DMS153 (cell line): ENCODE data around the gene SPTBN5.

ENCODE experiments used
- DNase-seq: peaks from one replicate; lab custom pipeline; 2025; lab: John Stamatoyannopoulos, UW

The SPTBN5 gene

DNA sequence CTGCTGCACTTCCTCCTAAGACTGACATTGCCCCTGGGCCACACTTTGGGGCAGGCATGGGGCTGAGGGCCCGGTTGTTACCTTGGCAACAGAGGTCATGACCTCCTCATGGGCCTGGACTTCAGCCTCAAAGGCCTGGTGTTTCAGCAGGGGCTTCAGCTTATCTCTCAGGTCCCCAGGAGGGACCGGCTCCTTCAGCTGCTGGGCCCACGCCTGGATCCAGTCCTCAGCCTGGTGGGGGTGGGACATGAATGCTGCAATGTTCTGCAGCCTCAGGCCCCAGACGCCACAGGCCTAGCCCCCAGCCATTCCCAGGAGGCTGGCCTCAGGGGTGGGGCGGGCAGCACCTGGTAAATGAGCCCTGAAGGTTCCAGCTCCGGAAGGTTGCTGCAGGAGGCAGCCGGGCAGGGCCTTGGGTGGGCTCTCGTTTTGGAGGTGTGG lies 27.6 kb downstream of the SPTBN5 start:
- DNase-seq: no peak

DNA sequence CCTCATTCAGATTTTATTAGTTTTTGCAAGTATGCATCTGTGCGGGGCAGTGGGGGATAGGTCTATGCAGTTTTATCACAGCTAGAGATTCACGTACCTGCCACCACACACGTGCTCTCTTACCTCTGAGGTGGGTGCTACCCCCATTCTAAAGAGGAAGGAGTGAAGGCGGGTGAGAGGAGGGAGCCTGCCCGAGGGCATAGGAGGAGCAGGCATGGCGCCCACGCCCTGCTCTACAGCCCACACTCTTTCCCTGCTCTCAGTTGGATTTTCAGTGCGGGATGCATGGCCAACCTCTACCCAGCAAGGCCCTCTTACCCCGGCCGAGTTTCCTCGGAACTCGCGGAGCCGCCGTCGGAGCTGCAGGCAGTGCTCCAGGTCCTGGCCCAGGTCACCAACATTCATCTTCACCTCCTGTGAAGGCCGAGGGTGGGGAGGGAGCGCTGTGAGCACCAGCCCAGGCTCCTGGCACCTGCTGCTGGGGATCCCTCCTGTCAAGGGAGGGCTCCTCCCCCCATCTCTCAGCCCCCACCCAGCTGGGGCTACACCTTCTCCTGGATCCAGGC lies 28.3 kb downstream of the SPTBN5 start:
- DNase-seq: no peak

DNA sequence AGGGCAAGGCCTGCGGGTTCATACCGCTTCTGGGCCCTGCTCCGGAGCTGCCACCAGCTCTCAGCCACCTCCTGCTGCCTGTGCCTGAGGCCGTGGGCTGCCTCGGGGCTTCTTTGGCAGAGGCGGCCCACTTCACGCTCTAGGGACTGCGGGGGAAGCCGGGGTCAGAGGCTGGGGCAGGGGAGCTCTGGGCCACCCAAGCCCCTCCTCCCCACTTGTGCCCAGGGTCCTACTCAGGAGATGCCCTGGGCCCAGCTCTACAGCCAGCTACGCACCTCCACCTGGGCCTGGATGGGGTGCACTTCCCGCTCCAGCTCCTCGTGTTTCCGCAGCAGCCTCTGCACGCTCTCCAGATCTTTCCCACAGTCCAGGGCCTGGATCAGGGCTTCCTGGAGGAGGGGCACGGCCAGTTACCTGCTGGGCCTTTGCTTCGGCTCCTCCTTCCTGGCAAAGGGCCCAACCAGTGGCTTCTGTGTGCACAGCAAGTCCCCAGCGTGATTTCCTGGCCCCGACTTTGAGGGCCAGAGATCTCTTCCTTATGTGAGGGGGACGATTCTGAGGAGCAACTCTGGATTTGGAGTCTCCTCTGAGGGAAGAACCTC lies 31.2 kb downstream of the SPTBN5 start:
- peak; percentile 77 for DNase-seq

GRCh38 chr15:41861736-41862356 lies 32.0 kb downstream of the SPTBN5 start:
- DNase-seq: no peak

DNA sequence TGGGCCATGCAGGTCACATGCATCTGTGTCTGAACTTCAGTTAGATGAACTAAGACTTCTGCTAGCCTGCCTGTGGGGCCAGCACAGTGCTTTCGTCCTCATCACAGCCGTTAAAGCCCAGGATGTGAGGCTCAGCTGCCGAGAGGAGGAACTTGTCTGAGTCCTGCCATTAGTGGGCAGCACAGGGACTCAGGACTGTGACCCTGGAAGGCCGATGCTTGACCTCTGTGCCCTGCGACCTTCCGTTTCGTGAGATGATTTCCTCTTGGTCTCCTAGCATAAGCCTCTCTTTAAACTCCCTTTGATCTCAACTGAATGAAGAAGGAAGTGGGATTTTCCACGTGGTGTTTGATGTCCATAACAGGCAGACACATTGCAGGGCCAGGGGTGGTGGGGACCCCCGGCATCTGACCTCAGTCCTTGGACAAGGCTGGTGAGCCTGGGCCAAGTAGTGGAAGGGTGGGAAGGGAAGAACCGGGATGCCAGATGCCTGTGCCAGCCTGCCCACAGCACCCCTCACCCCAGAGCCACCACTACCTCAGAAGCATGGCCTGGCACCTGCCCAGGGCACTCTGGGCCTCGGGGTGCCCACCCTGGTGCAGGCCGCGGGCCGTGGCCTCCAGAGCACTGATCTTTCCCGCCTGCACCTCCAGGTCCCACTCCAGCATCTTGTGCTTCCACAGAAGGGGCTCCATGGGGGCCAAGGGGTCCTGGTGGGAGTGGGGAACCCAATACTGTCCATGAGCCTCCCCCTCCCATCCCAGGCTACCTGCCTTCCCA lies 33.6 kb downstream of the SPTBN5 start:
- DNase-seq: no peak

DNA sequence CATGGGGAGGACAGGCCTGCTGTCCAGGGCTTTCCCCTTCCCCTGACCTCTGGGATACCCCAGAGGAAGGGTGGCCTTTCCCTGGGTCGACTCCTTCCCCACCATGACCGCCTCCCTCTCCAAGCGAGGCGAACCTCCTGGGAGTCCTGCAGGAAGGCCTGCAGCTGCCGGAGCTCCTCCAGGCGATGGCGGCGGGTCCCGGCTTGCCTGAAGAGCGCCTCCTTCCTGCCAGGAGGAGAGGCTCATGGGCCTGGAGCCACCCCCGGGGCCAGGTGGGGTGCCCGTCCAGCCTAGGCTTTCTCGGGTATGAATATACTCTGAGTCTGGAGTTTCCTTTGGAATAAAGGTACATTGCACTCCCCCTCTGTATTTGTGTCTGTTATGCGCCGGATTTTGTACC lies 35.1 kb downstream of the SPTBN5 start:
- no peak for DNase-seq

DNA sequence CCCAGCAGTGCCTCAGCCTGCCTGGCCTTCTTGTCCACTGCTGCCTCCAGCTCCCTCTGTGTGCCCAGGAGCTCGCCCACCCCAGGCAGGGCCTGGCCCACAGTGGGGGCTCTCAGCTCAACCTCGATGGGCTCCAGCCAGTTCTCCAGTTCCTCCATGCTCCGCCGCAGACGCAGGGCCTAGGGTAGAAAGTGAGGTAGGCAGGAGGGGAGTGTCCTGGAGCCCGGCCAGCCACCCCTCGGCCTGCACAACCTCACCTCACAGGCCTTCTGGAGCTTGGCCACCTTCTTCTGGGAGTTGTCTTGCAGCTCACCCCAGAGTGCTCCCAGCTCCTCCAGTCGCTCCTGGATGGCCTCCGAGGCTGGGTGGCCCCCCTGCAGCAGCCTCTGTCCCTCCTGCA lies 36.5 kb downstream of the SPTBN5 start:
- DNase-seq: no peak

DNA sequence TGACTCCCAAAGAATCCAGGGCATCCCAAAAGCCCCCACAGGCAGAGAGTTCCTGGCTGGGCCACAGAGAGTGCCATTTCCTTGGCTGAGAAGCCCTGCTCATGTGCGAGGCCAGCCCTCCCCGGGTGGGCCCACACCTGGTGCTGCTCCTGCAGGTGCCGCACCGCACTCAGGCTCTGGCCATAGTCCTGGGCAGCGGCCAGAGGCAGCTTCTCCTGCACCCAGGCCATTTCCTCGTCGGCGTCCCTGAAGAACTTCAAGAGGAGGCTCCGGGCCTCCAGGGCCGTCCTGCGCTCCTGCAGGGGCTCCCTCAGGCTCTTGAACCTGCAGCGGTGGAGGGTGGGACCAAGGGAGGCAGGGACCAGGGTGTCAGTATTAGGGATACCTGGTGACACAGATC lies 37.1 kb downstream of the SPTBN5 start:
- DNase-seq: no peak

DNA sequence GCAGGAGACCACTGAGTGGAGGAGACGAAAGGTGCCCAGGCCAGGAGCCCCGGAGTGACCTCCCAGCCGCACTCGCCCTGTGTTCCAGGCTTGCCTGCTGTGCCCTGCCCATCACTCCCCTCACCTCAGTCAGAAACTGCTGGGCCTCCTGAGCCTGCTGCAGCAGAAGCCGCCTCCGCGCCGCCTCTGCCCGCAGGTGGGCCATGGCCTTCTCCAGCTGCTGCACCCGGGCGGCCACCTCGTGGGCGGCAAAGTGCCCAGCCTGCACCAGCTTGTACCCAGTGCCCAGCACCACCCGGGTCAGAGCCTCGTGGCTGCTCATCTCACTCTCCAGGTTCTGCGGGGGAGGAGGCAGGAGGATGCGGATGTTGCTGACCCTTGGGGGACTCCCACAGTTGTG lies 37.6 kb downstream of the SPTBN5 start:
- no peak for DNase-seq

GRCh38 chr15:41855261-41855961 lies 38.4 kb downstream of the SPTBN5 start:
- DNase-seq: no peak

DNA sequence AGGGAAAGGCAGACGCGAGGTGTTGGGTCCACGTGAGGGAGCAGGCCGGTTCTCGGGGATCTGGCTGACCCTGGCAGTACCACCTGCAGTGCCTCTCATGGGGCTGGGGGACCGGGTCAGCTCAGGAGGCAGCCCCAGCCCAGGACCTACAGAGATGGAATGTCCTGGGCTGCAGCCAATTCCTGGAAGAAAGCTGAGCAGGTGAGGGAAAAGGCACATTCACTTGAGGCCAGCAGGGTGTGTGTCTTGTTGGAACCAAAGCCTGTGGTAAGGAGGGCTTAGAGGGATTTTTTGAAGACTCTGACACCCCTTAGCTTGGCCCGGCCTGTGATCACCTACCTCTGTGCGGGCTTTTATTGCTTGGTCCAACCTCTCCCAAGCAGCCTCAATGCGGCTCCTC lies 39.4 kb downstream of the SPTBN5 start:
- DNase-seq: no peak

GRCh38 chr15:41853831-41854230 lies 40.0 kb downstream of the SPTBN5 start:
- DNase-seq: no peak

DNA sequence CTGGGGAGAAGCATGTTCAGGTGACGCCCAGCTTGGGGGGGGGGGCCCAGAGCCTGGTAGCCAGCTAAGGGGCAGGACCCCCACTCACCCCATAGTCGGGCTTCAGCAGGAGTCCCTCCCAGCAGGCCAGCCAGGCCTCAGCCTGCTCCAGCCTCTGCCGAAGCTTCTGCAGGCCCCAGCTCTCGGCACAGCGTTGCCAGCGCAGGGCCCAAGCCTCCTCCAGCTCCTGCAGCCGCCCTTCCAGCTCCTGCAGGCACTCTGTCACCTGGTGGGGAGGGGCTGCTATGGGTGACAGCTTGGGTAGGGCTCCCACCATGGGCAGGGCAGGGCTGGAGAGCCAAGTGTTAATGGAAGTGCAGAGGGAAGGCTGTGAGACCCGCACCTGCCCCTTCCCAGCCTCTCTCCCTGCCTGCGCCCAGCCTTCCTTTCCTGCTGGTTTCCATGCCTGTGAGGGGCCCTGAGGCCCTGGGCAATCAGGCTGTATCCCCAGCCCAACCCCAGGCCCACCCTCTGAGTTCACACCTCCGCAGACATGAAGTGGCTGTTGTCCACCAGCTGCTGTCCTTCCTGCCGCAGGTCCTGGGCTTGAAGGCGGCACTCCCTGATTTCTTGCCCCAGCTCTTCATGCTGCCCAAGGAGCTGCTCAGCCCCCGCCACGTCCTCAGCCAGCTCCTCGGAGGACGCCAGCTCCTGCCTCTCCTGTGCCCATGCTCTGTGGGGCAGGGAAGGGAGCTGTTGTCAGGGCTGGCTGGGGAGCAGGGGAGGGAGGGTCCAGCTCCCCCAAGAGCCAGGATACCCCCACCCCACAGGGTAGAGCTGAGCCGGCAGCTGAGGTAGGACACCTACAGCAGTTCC lies 40.9 kb downstream of the SPTBN5 start:
- DNase-seq: no peak

GRCh38 chr15:41851755-41852370 lies 42.0 kb downstream of the SPTBN5 start:
- no peak for DNase-seq

DNA sequence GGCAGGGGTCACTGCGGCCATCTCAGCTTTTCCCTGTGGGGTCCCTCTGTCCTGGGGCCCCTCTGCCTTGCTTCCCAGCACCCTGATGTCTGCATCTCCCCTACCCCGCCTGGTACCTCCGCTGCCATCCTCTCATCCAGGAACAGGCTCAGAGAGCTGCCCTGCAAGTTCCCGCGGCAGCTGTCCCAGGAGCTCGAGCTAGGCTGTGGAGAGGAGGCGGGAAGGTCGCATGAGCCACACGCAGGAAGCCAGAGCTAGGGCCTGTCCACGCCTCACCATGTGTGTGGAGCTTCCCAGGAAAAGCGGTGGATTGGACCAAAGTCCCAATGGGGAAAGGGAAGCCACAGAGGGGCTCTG lies 42.7 kb downstream of the SPTBN5 start:
- no peak for DNase-seq

DNA sequence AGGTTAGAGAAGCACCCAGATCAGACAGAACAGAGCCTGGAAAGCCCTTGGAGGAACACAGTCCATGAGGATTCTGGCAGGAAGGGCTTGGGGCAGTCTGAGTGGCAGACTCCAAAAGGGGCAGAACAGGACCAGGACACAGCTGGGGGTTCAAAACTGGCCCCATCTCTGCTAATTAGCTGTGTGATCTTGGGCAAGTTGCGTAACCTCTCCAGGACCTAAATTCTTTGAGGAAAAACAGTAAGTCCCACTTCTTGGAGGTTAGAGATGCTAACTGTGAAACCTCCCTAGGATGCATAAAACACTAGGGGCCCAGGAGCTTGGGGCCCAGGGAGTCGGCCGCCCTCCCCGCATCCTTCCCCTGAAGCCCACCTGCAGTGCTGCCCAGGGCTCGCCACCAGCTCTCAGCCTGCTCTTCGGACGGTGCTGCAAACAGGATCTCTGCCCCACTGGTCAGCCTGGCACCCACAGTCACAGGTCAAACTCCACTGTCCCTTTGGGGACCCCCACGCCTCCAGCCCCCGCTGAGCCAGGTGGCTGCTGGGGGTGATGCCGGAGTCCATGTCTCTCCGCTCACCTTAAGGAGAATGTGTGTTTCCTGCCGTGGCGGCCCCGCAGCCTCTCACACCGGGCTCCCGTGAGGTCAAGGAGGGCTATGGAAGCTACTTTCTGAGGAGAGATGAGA lies 43.2 kb downstream of the SPTBN5 start:
- no peak for DNase-seq

DNA sequence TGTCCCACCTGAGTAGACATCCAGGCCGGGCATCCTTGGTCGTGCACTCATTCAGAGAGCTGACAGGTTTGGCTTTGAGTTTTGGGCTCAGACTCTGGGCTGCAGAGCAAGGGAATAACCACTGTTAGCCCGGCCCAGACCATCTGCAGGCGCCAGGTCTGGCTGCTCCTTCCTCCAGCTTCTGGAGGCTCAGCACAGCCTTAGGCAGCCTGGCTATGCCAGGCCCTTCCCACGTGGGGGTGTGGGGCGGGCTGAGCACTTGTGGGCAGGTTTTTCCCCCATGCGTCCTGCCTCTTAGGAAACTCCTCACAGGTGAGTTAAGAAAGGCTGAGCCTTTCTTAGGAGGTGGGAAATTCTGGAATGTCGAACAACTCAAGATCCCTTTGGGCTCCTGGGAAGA lies 44.0 kb downstream of the SPTBN5 start:
- no peak for DNase-seq

DNA sequence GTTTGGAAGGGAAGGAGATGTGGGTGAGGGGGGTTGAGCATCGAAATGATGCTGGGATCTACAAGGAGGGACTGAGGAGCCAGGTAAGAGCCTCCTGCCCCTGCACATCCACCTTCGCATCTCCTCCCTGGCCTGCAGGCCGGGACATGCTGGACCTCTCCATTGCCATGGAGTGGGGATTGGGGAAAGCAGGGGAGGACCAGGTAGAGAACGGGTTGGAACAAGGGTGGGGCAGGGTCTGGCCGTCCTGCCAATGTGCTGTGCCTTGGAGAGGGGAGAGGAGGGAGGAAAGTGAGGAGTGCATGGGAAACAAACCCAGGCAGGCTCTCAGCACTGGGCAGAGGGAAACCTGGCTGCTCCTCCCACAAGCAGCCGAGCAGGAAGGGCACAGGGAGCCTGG lies 44.6 kb downstream of the SPTBN5 start:
- no peak for DNase-seq

GRCh38 chr15:41848631-41849030 lies 45.2 kb downstream of the SPTBN5 start:
- DNase-seq: no peak

- DNase-seq: no peak
Measured at GRCh38 chr15:41847981-41848380, 45.9 kb downstream of the SPTBN5 start.

DNA sequence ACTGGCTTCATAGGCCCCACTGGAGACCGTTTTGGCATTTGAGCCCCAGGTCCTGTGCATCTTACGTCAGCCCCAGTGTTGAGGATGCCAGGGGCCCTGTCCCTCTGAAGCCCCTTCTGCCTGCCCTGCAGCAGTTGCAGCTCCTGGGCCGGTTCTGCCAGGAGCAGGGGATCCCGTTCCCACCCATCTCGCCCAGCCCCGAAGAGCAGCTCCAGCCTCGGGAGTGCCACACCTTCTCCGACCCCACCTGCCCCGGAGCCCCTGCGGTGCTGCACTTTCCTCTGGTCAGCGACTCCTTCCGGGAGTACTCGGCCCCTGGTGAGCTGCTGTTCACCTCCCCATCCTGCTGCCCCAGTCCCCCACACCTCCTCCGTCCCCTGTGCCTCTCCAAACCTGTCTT lies 46.6 kb downstream of the SPTBN5 start:
- no peak for DNase-seq
